Liver (tissue), 3 donors: ENCODE results near the gene PROKR1.

Experiments
- GABPA ChIP-seq, 2 donors: IDR thresholded peaks in 1 of 2; conservative IDR thresholded peaks in 1 of 2; 2 replicates each; pipeline ENCODE4 v1.6.1; 2016; ENCODE audit warnings: antibody characterized with exemption in 2 of 2, mild to moderate bottlenecking in 1 of 2, moderate library complexity in 1 of 2
- RAD21 ChIP-seq, 2 donors: IDR thresholded peaks; 2 replicates each; pipeline ENCODE4 v1.6.1; 2016; ENCODE audit warnings: antibody characterized with exemption in 2 of 2, mild to moderate bottlenecking in 2 of 2
- TF ChIP-seq, protein P1 (sequence below): IDR thresholded peaks from 2 replicates; pipeline ENCODE4 v1.6.1; 2016; ENCODE audit warnings: antibody characterized with exemption
- TF ChIP-seq, protein P2 (sequence below): fragments of 150-350 bp; IDR thresholded peaks from 2 replicates; pipeline ENCODE4 v1.5.1; 2017; ENCODE audit warnings: improper control_type of control experiment, low read depth, low read length; ENCODE audit not compliant: missing input control
- TF ChIP-seq, protein P3 (sequence below): IDR thresholded peaks from 2 replicates; pipeline ENCODE4 v1.6.1; 2016; ENCODE audit warnings: antibody characterized with exemption
- donor health status: healthy.
- donor health status: healthy.

DNA sequence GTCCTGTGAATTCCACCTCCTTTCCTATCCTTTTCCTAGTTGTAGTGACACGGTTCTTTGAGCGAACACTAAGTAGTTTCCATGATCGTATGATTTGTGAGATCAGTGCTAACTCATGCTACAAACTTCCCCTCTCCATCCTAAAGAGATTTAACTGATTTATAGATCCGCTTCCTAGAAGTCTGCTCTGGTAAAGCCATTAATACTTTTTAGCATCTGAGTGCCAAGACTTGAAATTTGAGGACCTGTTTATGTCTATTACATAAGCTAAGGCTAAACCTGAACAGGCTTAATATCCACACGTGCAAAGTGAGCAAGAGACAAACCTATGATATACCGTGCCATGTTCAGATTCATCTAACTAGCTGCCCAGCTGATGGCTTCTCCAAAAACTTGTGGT lies 14.9 kb downstream of the PROKR1 start:
- TF ChIP-seq, protein P1, sequence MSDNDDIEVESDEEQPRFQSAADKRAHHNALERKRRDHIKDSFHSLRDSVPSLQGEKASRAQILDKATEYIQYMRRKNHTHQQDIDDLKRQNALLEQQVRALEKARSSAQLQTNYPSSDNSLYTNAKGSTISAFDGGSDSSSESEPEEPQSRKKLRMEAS: no peak
- TF ChIP-seq, protein P2, sequence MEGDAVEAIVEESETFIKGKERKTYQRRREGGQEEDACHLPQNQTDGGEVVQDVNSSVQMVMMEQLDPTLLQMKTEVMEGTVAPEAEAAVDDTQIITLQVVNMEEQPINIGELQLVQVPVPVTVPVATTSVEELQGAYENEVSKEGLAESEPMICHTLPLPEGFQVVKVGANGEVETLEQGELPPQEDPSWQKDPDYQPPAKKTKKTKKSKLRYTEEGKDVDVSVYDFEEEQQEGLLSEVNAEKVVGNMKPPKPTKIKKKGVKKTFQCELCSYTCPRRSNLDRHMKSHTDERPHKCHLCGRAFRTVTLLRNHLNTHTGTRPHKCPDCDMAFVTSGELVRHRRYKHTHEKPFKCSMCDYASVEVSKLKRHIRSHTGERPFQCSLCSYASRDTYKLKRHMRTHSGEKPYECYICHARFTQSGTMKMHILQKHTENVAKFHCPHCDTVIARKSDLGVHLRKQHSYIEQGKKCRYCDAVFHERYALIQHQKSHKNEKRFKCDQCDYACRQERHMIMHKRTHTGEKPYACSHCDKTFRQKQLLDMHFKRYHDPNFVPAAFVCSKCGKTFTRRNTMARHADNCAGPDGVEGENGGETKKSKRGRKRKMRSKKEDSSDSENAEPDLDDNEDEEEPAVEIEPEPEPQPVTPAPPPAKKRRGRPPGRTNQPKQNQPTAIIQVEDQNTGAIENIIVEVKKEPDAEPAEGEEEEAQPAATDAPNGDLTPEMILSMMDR: no peak
- TF ChIP-seq GABPA (IDR thresholded peaks at IDR 0.05 in 1 of 2, conservative IDR thresholded peaks at IDR 0.05 in 1 of 2) (no peak), RAD21 (IDR thresholded peaks at IDR 0.05) (no peak)
- TF ChIP-seq, protein P3, sequence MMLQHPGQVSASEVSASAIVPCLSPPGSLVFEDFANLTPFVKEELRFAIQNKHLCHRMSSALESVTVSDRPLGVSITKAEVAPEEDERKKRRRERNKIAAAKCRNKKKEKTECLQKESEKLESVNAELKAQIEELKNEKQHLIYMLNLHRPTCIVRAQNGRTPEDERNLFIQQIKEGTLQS: no peak
